Body of pancreas (tissue), 4 donors: ENCODE measurements around the gene RIC1. TPM values are rescaled to one million over a fixed set of nuclear protein-coding genes. Genes with fewer than 3 reads are reported as not detected.
"Not testable (repeated sequence)": the region's sequence is repeated elsewhere in the genome, so short reads cannot be mapped to it uniquely, and the experiment has no call there.

Experiments used
- ATAC-seq: fragments of 150-250 bp; one replicate; pipeline ENCODE4 v1.9.1; 2016
- DNase-seq, 4 donors: peaks; one replicate each; pipeline ENCODE4 v3.0.0-alpha.2; 2019
- H3K27ac ChIP-seq, 4 donors: fragments of 200-600 bp; sonication (generic); 1 replicate in 3 of 4; 2 replicates in 1 of 4; pipeline versions ENCODE4 v1.5.1 to v1.6.1; 2016 to 2019; ENCODE audit warnings: mild to moderate bottlenecking in 1 of 4, mixed read lengths in 1 of 4, moderate library complexity in 1 of 4
- H3K27me3 ChIP-seq, 2 donors: fragments of 200-600 bp; sonication (generic); one replicate each; pipeline ENCODE4 v1.6.0; 2016; ENCODE audit warnings: mild to moderate bottlenecking in 1 of 2
- H3K36me3 ChIP-seq, 2 donors: fragments of 200-600 bp; sonication (generic); replicated peaks in 1 of 2; 2 replicates each; pipeline ENCODE4 v1.5.1; 2016; ENCODE audit warnings: low read depth in 2 of 2; ENCODE audit not compliant: insufficient read depth in 1 of 2
- H3K4me1 ChIP-seq: fragments of 200-600 bp; sonication (generic); one replicate; pipeline ENCODE4 v1.6.0; 2016
- H3K4me3 ChIP-seq, 2 donors: fragments of 200-600 bp; sonication (generic); 1 replicate in 1 of 2; 2 replicates in 1 of 2; pipeline ENCODE4 v1.5.1; 2016 to 2019
- H3K9me3 ChIP-seq, 3 donors: fragments of 200-600 bp; sonication (generic); 1 replicate in 2 of 3; 2 replicates in 1 of 3; pipeline ENCODE4 v1.5.1; 2016
- POLR2A ChIP-seq, 3 donors: fragments of 450-650 bp; IDR thresholded peaks; one replicate each; pipeline ENCODE4 v1.6.1; 2016; ENCODE audit warnings: antibody characterized with exemption in 3 of 3, mild to moderate bottlenecking in 2 of 3
- WGBS, 2 donors: methylation state at CpG; one replicate each; pipeline ENCODE4 v1.1.5; 2017; 5-methylcytosine and 5-hydroxymethylcytosine counted together
- intact Hi-C: fragments of 100-400 bp; cut with DNase I; formaldehyde crosslinking; loops from one replicate; pipeline ENCODE4 v1.15.1; 2023
- total RNA-seq, 2 donors: library from RNA; depleted of rRNA; stranded (reverse); fragments of >200 nt; gene quantifications; one replicate each; pipeline ENCODE4 v1.1.0, GENCODE V29; 2016
- TF ChIP-seq, protein P1 (sequence below), 7 experiments: fragments of 450-650 bp in 4 of 7; fragments of 200-600 bp in 3 of 7; sonication (generic) in 3 of 7; IDR thresholded peaks; one replicate each; pipeline ENCODE4 v1.5.1; 2016 to 2019; ENCODE audit warnings: antibody characterized with exemption in 7 of 7

Gene RIC1
- total RNA-seq, 2 donors from 2014 or later: 22.4 to 23.1 TPM

DNA sequence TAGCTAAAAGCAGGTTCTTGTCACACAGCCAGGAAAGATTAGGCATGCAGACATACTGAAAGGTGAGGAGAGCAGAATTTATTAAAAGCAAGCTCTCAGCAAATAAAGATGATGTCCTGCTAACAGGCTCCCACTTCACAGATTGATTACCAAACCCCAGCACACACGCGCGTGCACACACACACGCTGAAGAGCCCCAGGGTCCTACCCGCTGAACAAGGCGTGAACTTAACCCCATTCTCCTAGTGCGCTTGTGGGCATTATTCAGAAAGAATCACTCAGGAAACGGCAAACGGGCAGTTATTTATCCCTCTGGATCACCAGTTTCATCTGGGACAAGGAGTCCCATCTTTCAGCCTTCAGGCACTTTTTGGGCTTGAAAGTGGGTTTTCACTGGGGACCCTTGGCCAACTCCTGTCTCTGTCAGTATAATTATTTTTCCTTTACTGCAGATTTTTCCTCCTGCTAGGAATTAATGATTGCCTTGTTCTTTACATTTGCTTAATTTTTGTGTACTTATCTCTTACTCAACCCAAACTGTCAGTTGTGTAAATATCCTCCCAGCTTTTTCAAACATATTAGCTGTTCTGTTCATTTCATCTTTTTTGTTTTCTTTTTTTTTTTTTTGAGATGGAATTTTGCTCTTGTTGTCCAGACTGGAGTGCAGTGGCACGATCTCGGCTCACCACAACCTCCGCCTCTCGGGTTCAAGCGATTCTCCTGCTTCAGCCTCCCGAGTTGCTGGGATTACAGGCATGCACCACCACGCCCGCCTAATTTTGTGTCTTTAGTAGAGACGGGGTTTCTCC lies 92.6 kb downstream of the RIC1 start:
- Histone ChIP-seq H3K27me3 (no peaks in the 10 kb centered on the region), H3K36me3 (peaks cover 0 to 2% of the 10 kb centered on the region in 2 donors), H3K9me3 (no peaks in the 10 kb centered on the region), H3K4me1 (no peaks in the 10 kb centered on the region), H3K27ac (no peak overlapping the region), H3K4me3 (no peak overlapping the region)
- TF ChIP-seq POLR2A (IDR thresholded peaks at IDR 0.05): no peak
- TF ChIP-seq, protein P1, sequence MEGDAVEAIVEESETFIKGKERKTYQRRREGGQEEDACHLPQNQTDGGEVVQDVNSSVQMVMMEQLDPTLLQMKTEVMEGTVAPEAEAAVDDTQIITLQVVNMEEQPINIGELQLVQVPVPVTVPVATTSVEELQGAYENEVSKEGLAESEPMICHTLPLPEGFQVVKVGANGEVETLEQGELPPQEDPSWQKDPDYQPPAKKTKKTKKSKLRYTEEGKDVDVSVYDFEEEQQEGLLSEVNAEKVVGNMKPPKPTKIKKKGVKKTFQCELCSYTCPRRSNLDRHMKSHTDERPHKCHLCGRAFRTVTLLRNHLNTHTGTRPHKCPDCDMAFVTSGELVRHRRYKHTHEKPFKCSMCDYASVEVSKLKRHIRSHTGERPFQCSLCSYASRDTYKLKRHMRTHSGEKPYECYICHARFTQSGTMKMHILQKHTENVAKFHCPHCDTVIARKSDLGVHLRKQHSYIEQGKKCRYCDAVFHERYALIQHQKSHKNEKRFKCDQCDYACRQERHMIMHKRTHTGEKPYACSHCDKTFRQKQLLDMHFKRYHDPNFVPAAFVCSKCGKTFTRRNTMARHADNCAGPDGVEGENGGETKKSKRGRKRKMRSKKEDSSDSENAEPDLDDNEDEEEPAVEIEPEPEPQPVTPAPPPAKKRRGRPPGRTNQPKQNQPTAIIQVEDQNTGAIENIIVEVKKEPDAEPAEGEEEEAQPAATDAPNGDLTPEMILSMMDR (IDR thresholded peaks at IDR 0.05): no peak
- ATAC-seq (no peak), DNase-seq (no peak)
- WGBS, 2 donors: 89 to 93% methylated on average over 18 of the region's 18 CpGs
- intact Hi-C loops: no loop called here

DNA sequence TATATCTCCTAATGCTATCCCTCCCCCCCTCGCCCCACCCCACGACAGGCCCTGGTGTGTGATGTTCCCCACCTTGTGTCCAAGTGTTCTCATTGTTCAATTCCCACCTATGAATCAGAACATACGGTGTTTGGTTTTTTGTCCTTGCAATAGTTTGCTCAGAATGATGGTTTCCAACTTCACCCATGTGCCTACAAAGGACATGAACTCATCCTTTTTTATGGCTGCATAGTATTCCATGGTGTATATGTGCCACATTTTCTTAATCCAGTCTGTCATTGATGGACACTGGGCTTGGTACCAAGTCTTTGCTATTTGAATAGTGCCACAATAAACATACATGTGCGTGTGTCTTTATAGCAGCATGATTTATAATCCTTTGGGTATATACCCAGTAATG lies 93.8 kb downstream of the RIC1 start:
- 94% methylated on average over 4 of the region's 4 CpGs for WGBS, 2 donors
- H3K4me1 ChIP-seq, H3K36me3 ChIP-seq, H3K27ac ChIP-seq, H3K9me3 ChIP-seq, H3K27me3 ChIP-seq, intact Hi-C loops, DNase-seq, ATAC-seq, H3K4me3 ChIP-seq: not testable (repeated sequence)

DNA sequence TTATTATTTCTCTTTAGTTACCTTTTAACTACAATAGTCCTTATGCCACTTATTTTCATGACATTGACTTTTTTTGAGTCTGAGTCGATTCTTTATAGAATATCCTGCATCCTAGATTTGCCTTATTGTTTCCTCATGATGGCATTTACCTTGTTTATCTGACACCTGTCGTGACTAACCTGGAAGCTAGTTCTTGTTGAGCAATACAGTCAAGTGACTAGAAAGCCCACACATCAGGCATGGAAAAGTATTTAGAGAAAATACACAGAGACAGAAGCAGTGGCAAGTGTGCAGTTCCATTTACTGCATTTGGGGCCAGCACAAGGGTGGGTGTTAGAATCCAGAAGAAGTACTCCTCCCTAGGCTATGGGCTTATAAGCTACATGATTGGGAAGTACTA lies 106.2 kb downstream of the RIC1 start:
- Histone ChIP-seq H3K9me3 (no peaks in the 10 kb centered on the region), H3K4me1 (peaks cover 6% of the 10 kb centered on the region), H3K27me3 (no peaks in the 10 kb centered on the region), H3K27ac (no peak overlapping the region), H3K36me3 (peaks cover 0 to 4% of the 10 kb centered on the region in 2 donors), H3K4me3 (no peak overlapping the region)
- TF ChIP-seq, protein P1 (IDR thresholded peaks at IDR 0.05): no peak
- no peak for TF ChIP-seq POLR2A (IDR thresholded peaks at IDR 0.05)
- no peak for ATAC-seq
- intact Hi-C loops: no loop called here
- WGBS, 2 donors: 43 to 50% methylated on average over 2 of the region's 2 CpGs
- DNase-seq: no peak

DNA sequence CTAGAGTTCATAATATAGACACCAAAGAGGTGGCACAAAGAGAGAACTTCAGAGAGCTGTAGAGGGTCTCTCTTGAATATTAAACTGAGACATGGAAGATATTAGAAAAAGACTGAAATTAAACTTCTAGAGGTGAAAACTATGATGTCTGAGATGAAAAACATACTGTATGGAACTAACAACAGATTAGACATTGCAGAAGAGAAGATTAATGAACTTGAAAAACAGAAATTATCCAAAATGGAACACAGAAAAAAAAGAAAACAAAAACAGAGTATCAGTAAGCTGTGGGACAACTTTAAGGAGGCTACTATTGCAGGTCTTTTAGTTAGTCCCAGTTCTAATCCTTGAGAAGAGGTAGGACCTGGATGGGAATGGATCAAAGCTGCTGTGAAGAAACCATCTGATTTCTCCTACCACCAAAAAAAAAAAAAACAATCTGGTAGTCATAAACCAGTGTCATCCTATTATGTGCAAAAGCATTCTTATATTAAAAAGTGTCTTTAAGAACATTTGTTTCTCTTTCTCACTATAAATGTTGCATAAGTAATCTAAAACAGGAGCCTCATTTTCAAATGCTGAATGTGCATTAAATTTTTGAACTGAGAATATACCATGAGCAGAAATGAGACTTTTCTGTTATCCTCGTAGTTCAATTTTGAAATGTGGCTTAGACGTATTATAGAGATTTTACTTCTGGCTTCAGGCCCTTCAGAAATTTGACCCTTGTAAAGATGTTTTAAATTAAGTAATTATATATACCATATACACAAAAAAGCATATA lies 107.8 kb downstream of the RIC1 start:
- ATAC-seq: no peak
- Histone ChIP-seq H3K36me3 (peaks cover 0 to 4% of the 10 kb centered on the region in 2 donors), H3K4me3 (no peak overlapping the region), H3K27me3 (no peaks in the 10 kb centered on the region), H3K27ac (no peak overlapping the region), H3K9me3 (no peaks in the 10 kb centered on the region), H3K4me1 (peaks cover 6% of the 10 kb centered on the region)
- intact Hi-C loops: no loop called here
- DNase-seq: no peak
- 71 to 97% methylated on average over 2 of the region's 2 CpGs for WGBS, 2 donors
- TF ChIP-seq POLR2A (IDR thresholded peaks at IDR 0.05): no peak
- TF ChIP-seq, protein P1 (IDR thresholded peaks at IDR 0.05): no peak

DNA sequence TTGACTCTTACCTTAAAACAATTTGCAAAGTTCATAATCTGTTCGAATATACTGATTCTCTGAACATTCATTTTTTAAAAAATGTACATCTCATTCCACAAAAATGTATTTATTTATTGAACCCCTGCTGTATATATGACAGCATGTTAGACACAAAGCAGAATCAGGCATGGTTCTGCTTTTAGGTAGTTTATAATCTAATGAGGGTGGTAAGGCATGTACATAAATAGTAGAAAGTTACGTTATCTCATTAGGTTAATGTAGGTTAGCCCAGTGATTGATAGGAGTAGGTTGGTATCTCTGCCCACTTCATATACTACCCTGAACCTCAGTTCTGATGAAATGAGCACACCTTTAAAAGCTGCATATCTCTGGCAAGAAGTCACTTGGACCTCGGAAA lies 114.2 kb downstream of the RIC1 start:
- no peak for TF ChIP-seq POLR2A (IDR thresholded peaks at IDR 0.05)
- TF ChIP-seq, protein P1 (IDR thresholded peaks at IDR 0.05): no peak
- Histone ChIP-seq H3K36me3 (peaks cover 0 to 12% of the 10 kb centered on the region in 2 donors), H3K9me3 (no peaks in the 10 kb centered on the region), H3K27me3 (no peaks in the 10 kb centered on the region), H3K4me3 (no peak overlapping the region), H3K4me1 (no peaks in the 10 kb centered on the region), H3K27ac (no peak overlapping the region)
- WGBS, 2 donors: 92 to 93% methylated on average over 3 of the region's 3 CpGs
- no peak for DNase-seq
- no peak for ATAC-seq
- intact Hi-C loops: no loop called here
